ENCODE data around the gene FCSK. TPM values are rescaled to one million over a fixed set of nuclear protein-coding genes. Genes with fewer than 3 reads are reported as not detected.

Gene FCSK
- total and polyA plus RNA-seq, 2 of the 13 experiments (the other 11 are each of a cell fraction or from before 2014, with no cell fraction given): 9.1 to 19.2 TPM

- TF ChIP-seq ZNF512 (CRISPR knock-in tag; IDR thresholded peaks at IDR 0.05): no peak
- TF ChIP-seq ZSCAN20 (CRISPR knock-in tag; IDR thresholded peaks at IDR 0.05; ENCODE audit: borderline replicate concordance): no peak
- TF ChIP-seq SKI (IDR thresholded peaks at IDR 0.05; ENCODE audit: partially characterized antibody): no peak
- no peak for TF ChIP-seq ZNF431 (CRISPR knock-in tag; IDR thresholded peaks at IDR 0.05; ENCODE audit: borderline replicate concordance, low read depth)
- TF ChIP-seq SOX6 (IDR thresholded peaks at IDR 0.05): no peak
- TF ChIP-seq SOX6 (CRISPR knock-in tag; IDR thresholded peaks at IDR 0.05): no peak
- TF ChIP-seq RBM39 (IDR thresholded peaks at IDR 0.05; ENCODE audit: low read depth, low read length, poor library complexity, severe bottlenecking): no peak
- no peak for TF ChIP-seq SRF (IDR thresholded peaks at IDR 0.05; ENCODE audit: low read depth, low read length)
- TF ChIP-seq SRSF4 (IDR thresholded peaks at IDR 0.05; ENCODE audit: low read depth, low read length, poor library complexity, severe bottlenecking): no peak
- 0 out of 2 replicates have a peak, but pooled peaks have one; percentile 28 for TF ChIP-seq PAXIP1 (CRISPR knock-in tag; conservative IDR thresholded peaks at IDR 0.05)
- no peak for TF ChIP-seq NCOR1 (IDR thresholded peaks at IDR 0.05; ENCODE audit: borderline replicate concordance, low read length)
- TF ChIP-seq ZC3H13 (CRISPR knock-in tag; IDR thresholded peaks at IDR 0.05): no peak
- no peak for TF ChIP-seq NR3C1 (CRISPR knock-in tag; IDR thresholded peaks at IDR 0.05)
- TF ChIP-seq ETV6 (CRISPR knock-in tag; conservative IDR thresholded peaks at IDR 0.05): no peak
- TF ChIP-seq ZBTB7B (CRISPR knock-in tag; IDR thresholded peaks at IDR 0.05): peak; percentile 65; the same call in 1 of the 2 replicates
- no peak for TF ChIP-seq MLXIP (CRISPR knock-in tag; IDR thresholded peaks at IDR 0.05; ENCODE audit: borderline replicate concordance)
- TF ChIP-seq SIN3B (IDR thresholded peaks at IDR 0.05; ENCODE audit: low read length): no peak
- no peak for TF ChIP-seq TCF7 (IDR thresholded peaks at IDR 0.05; ENCODE audit: low read depth)
- no peak for TF ChIP-seq ZNF343 (CRISPR knock-in tag; IDR thresholded peaks at IDR 0.05)
- no peak for TF ChIP-seq TCF12 (IDR thresholded peaks at IDR 0.05)
- no peak for TF ChIP-seq TCF12 (CRISPR knock-in tag; IDR thresholded peaks at IDR 0.05)
- no peak for TF ChIP-seq CCDC6 (CRISPR knock-in tag; IDR thresholded peaks at IDR 0.05)
- no peak for TF ChIP-seq ZNF282 (IDR thresholded peaks at IDR 0.05; ENCODE audit: partially characterized antibody)
- TF ChIP-seq NCOA1 (CRISPR knock-in tag; IDR thresholded peaks at IDR 0.05): no peak
- no peak for TF ChIP-seq JDP2 (CRISPR knock-in tag; IDR thresholded peaks at IDR 0.05; ENCODE audit: borderline replicate concordance)
- peak; percentile 35; the same call in 1 of the 2 replicates for TF ChIP-seq KDM4B (CRISPR knock-in tag; IDR thresholded peaks at IDR 0.05)
These were observed 16.5 kb downstream of the FCSK start (continued) for GRCh38 chr16:70470927-70471341.

Data from HepG2 (cell line).